Measurements from ENCODE around the gene GPD1.

GRCh38 chr12:50060120-50060468, 43.7 kb upstream of the GPD1 start:
- TF ChIP-seq CTCF (IDR thresholded peaks at IDR 0.05 in 2 of 3, conservative IDR thresholded peaks at IDR 0.05 in 1 of 3; ENCODE audit: borderline replicate concordance in 1 of 3, insufficient read depth in 1 of 3, low read depth in 2 of 3, low read length in 2 of 3) (no peak), EZH2phosphoT487 (IDR thresholded peaks at IDR 0.05; ENCODE audit: borderline replicate concordance) (no peak), POLR2A (IDR thresholded peaks at IDR 0.05; ENCODE audit: borderline replicate concordance, extremely low read depth, insufficient read depth, insufficient read length) (no peak), EZH2 (IDR thresholded peaks at IDR 0.05) (no peak), ZNF274 (IDR thresholded peaks at IDR 0.05; ENCODE audit: low read depth, low read length) (no peak), MAX (IDR thresholded peaks at IDR 0.05) (no peak), REST (IDR thresholded peaks at IDR 0.05; ENCODE audit: low read depth) (no peak)

Measured in HCT116 (cell line).